ENCODE measurements around the gene ASCC3. TPM values are rescaled to one million over a fixed set of nuclear protein-coding genes. Genes with fewer than 3 reads are reported as not detected.

Gene ASCC3
- total RNA-seq, 4 donors from 2014 or later: 14.2 to 58.9 (median 36.6) TPM

- no peak for DNase-seq
- WGBS, 2 donors: 95 to 96% methylated on average over 3 of the region's 3 CpGs
- no peak for TF ChIP-seq CTCF (IDR thresholded peaks at IDR 0.05)
- no peak for TF ChIP-seq POLR2A (IDR thresholded peaks at IDR 0.05)
- no peak overlapping the region for H3K27ac ChIP-seq
- H3K4me3 ChIP-seq: no peak overlapping the region
- no peaks in the 10 kb centered on the region for H3K27me3 ChIP-seq
- peaks cover 0 to 41% (median 0%) of the 10 kb centered on the region in 3 donors for H3K36me3 ChIP-seq
- H3K9me3 ChIP-seq: peaks cover 0 to 4% (median 0%) of the 10 kb centered on the region in 3 donors
- no peaks in the 10 kb centered on the region for H3K4me1 ChIP-seq
- intact Hi-C loops (cut with DNase I): no loop called here
These were observed 181.1 kb downstream of the ASCC3 start for GRCh38 chr6:100700009-100700408.

DNA sequence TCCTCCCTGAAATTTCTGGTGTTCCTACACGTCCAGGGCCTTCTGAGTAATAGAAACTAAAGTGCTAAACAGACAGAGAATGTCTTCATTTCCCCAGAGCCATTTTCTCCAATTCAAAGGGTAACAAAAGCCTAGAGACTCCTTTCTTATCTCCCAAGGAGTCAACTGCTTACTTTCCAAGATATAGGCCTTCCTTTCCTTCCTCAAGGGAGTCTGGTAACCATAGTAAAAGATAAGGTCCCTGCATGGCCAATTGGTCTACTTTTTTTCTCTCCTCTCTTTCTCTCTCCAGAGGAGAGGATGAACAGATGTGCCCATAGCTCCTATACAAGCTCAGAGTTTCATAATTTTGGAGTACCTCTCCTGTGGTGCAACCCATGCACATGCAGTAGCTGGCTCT, 185.7 kb downstream of the ASCC3 start:
- Histone ChIP-seq H3K4me1 (no peaks in the 10 kb centered on the region), H3K36me3 (peaks cover 0 to 17% (median 0%) of the 10 kb centered on the region in 3 donors), H3K27ac (no peak overlapping the region), H3K27me3 (no peaks in the 10 kb centered on the region), H3K9me3 (no peaks in the 10 kb centered on the region), H3K4me3 (no peak overlapping the region)
- intact Hi-C loops (cut with DNase I): no loop called here
- no peak for TF ChIP-seq CTCF (IDR thresholded peaks at IDR 0.05)
- TF ChIP-seq POLR2A (IDR thresholded peaks at IDR 0.05): no peak
- no peak for DNase-seq
- 54 to 86% methylated on average over 1 of the region's 1 CpG for WGBS, 2 donors

DNA sequence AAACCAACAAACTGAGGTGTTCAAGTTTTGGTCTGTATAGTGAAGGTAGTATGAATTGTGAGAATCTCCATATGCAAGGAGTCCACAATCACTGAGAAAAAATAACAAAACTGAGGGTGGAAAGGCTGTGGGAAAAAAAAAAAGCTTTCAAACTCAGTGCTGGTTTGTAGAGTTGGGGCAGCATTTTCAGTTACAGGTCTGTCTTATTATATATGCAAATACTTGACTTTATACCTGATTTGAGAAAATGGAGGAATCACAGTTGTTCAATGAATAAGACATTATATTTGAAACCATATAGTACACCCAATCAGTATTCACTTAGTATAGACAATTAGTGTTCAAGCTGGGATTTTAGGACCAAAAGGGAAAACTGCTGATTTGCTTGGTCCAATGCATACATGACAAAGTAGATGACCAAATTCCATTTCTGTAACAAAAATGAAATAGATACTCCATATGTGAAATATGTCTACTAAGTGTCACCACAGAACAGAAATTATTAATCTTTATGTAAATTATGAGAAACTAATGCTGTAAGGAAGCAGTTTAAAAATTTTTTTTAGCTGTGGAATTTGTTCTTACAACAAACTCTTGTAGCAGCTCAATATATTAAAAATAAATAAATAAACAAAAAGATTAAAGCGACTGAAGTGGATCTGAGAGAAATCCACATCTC, 187.7 kb downstream of the ASCC3 start:
- no peaks in the 10 kb centered on the region for H3K36me3 ChIP-seq
- H3K27me3 ChIP-seq: no peaks in the 10 kb centered on the region
- TF ChIP-seq CTCF (IDR thresholded peaks at IDR 0.05): no peak
- intact Hi-C loops (cut with DNase I): no loop called here
- no peaks in the 10 kb centered on the region for H3K9me3 ChIP-seq
- WGBS, 2 donors: 88 to 100% methylated on average over 1 of the region's 1 CpG
- no peak overlapping the region for H3K4me3 ChIP-seq
- DNase-seq: no peak
- H3K27ac ChIP-seq: no peak overlapping the region
- no peaks in the 10 kb centered on the region for H3K4me1 ChIP-seq

DNA sequence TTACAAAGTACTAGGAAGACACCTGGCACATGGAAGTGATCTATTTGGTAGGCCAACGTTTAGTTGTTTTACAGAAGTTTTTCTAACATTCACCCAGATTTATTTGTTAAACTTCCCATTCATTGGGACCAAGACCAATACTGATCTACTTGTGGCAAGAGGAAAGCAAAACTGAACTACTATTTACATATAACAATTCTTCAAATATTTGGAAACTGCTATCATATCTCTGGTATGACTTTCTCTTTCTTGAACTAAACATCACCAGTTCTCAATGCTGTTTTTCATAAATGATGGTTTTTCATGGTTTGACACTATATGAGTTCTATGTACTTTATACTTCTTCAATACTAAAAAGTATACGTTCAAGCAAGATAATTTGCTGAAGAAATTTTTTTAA, 189.2 kb downstream of the ASCC3 start:
- Histone ChIP-seq H3K4me3 (no peak overlapping the region), H3K27ac (no peak overlapping the region), H3K27me3 (no peaks in the 10 kb centered on the region), H3K4me1 (no peaks in the 10 kb centered on the region), H3K36me3 (peaks cover 0 to 7% (median 0%) of the 10 kb centered on the region in 3 donors), H3K9me3 (no peaks in the 10 kb centered on the region)
- TF ChIP-seq POLR2A (IDR thresholded peaks at IDR 0.05) (no peak), CTCF (IDR thresholded peaks at IDR 0.05) (no peak)
- no peak for DNase-seq
- WGBS, 2 donors: 74 to 81% methylated on average over 2 of the region's 2 CpGs
- intact Hi-C loops (cut with DNase I): no loop called here

DNA sequence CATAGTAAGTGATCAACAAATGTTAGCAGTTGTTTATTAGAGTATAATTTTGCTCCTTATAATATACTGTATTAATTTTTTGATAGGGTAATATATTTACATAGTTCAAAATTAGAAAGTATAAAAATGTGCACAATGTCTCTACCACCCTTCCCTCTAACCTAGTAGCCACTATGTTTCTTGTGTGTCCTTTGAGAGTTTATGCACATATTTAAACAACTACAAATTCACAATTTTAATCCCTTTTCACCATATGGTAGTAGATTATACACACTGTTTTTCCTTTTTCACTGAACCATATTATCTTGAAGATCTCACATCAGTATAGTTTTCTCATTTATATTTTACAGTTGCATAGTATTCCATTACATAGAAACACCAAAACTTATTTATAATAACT, 194.9 kb downstream of the ASCC3 start:
- Histone ChIP-seq H3K27me3 (no peaks in the 10 kb centered on the region), H3K27ac (no peak overlapping the region), H3K4me3 (no peak overlapping the region), H3K36me3 (peaks cover 0 to 7% (median 0%) of the 10 kb centered on the region in 3 donors), H3K9me3 (no peaks in the 10 kb centered on the region), H3K4me1 (no peaks in the 10 kb centered on the region)
- intact Hi-C loops (cut with DNase I): no loop called here
- no peak for TF ChIP-seq POLR2A (IDR thresholded peaks at IDR 0.05)
- TF ChIP-seq CTCF (IDR thresholded peaks at IDR 0.05): no peak
- no peak for DNase-seq

Measured in esophagus squamous epithelium (tissue), 5 donors.